ENCODE results near the gene OR4D1.

- TF ChIP-seq CTCF (IDR thresholded peaks at IDR 0.05; ENCODE audit: low read depth, low read length, missing input control) = no peak
- no peak for TF ChIP-seq RAD21 (IDR thresholded peaks at IDR 0.05)
- TF ChIP-seq TAF1 (conservative IDR thresholded peaks at IDR 0.05) = no peak
- no peak for TF ChIP-seq ZBTB33 (IDR thresholded peaks at IDR 0.05)
- TF ChIP-seq GABPA (IDR thresholded peaks at IDR 0.05 in 1 of 2, conservative IDR thresholded peaks at IDR 0.05 in 1 of 2) = no peak
- no peak for TF ChIP-seq SP1 (IDR thresholded peaks at IDR 0.05)
- TF ChIP-seq JUND (IDR thresholded peaks at IDR 0.05) = no peak
- TF ChIP-seq MAX (IDR thresholded peaks at IDR 0.05) = no peak
These were observed 36.5 kb upstream of the OR4D1 start for GRCh38 chr17:58111676-58112075.

Data from liver (tissue), 3 donors.